ENCODE data around the gene NDUFB5.

The NDUFB5 gene

DNA sequence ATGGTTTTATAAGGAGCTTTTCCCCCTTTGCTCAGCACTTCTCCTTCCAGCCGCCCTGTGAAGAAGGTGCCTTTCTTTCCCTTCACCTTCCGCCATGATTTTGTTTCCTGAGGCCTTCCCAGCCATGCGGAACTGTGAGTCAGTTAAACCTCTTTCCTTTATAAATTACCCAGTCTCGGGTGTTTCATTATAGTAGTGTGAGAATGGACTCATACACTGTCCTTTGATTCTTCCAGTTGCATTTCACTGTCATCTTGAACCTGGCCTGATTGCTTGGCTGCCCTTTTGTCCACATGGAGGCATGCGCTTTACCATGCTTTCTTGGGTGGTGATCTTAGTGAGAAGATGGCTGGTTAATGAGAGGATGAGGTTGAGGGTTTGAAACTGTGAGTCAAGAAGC is 71.5 kb downstream of the NDUFB5 start:
- no peak for DNase-seq

Measured in nucleus accumbens (tissue), 56 donors.